ENCODE data around the gene PCLO.

DNA sequence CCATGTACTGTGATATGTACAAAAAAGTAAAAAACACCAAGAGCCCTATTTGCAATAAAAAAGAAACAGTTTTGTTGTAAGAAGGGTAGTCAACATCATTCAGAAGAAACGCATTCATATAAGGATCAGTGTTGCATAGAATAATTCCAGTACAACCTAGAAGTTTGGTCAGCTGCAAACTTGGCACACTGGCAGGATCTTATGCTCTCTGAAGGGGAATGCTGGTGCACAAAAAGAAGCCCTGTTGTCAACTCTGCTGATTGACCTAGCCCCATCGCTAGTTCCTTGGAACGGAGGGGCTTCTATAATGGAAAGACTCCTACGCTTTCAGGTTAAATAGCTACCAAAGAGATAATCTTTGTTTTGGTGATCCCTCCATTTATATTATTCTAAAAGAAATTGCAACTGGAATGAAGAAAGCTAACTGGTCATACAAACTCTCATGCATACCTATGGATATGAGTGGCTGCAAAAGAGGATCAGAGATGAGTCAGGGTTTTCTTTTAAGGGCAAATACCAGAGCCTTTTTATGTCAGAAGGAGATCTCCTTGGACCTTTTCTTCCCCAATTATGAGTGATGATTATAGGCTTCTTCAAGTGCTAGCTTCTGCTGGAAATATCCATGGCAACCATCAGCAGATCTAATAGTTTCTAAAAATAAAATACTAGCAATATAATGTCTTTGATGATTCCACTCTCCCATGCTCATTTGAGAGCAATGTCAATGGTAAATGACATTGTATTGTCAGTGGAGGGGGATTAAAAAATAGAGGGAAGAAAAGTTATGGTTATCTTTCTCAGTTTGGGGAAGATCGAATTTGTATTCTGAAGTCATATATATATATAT, 406.8 kb downstream of the PCLO start:
- no peak for TF ChIP-seq CTCF (IDR thresholded peaks at IDR 0.05)
- no peak for TF ChIP-seq ZFX (IDR thresholded peaks at IDR 0.05; ENCODE audit: borderline replicate concordance)
